Vagina (tissue), 2 donors: ENCODE data around the gene SPOP. TPM values are rescaled to one million over a fixed set of nuclear protein-coding genes. Genes with fewer than 3 reads are reported as not detected.

Experiments used
- DNase-seq, 2 donors: peaks; one replicate each; pipeline ENCODE4 v3.0.0-alpha.2; 2017; ENCODE audit errors: extremely low spot score in 2 of 2
- H3K27ac ChIP-seq: fragments of 200-600 bp; sonication (generic); one replicate; pipeline ENCODE4 v1.5.1; 2019
- H3K27me3 ChIP-seq: fragments of 200-600 bp; sonication (generic); one replicate; pipeline ENCODE4 v1.5.1; 2019
- H3K36me3 ChIP-seq, 2 donors: fragments of 200-600 bp; sonication (generic); one replicate each; pipeline ENCODE4 v1.5.1; 2017 to 2019
- H3K4me1 ChIP-seq: fragments of 200-600 bp; sonication (generic); one replicate; pipeline ENCODE4 v1.5.1; 2019
- H3K4me3 ChIP-seq, 2 donors: fragments of 200-600 bp; sonication (generic); 1 replicate in 1 of 2; 2 replicates in 1 of 2; pipeline ENCODE4 v1.5.1; 2016 to 2019
- H3K9me3 ChIP-seq: fragments of 200-600 bp; sonication (generic); one replicate; pipeline ENCODE4 v1.5.1; 2019
- POLR2A ChIP-seq, 2 donors: fragments of 450-650 bp; IDR thresholded peaks; one replicate each; pipeline ENCODE4 v1.6.1; 2017; ENCODE audit warnings: antibody characterized with exemption in 2 of 2, mild to moderate bottlenecking in 2 of 2, moderate library complexity in 2 of 2
- POLR2AphosphoS5 ChIP-seq, 2 donors: sonication (generic); formaldehyde crosslinking; IDR thresholded peaks; one replicate each; pipeline ENCODE4 v1.9.0; 2017; ENCODE audit warnings: antibody characterized with exemption in 2 of 2, mild to moderate bottlenecking in 2 of 2, low read depth in 1 of 2; ENCODE audit not compliant: insufficient read depth in 1 of 2
- intact Hi-C: fragments of 100-400 bp; cut with DNase I; formaldehyde crosslinking; loops from one replicate; pipeline ENCODE4 v1.15.1; 2023
- total RNA-seq: library from RNA; depleted of rRNA; stranded (reverse); fragments of >200 nt; gene quantifications from one replicate; pipeline ENCODE4 v1.2.3, GENCODE V29; 2016
- TF ChIP-seq, protein P1 (sequence below), 3 experiments: fragments of 450-650 bp in 2 of 3; fragments of 200-600 bp in 1 of 3; sonication (generic) in 1 of 3; IDR thresholded peaks; one replicate each; pipeline ENCODE4 v1.5.1; 2017 to 2019; ENCODE audit warnings: antibody characterized with exemption in 3 of 3, mild to moderate bottlenecking in 2 of 3, moderate library complexity in 2 of 3

The SPOP gene
- total RNA-seq, 1 donor from 2014 or later: 87.2 TPM

- H3K27me3 ChIP-seq: no peaks in the 10 kb centered on the region
- no peak overlapping the region for H3K4me3 ChIP-seq
- DNase-seq: no peak
- TF ChIP-seq POLR2AphosphoS5 (IDR thresholded peaks at IDR 0.05; ENCODE audit: insufficient read depth in 1 of 2, low read depth in 1 of 2) (no peak), POLR2A (IDR thresholded peaks at IDR 0.05) (no peak)
- TF ChIP-seq, protein P1, sequence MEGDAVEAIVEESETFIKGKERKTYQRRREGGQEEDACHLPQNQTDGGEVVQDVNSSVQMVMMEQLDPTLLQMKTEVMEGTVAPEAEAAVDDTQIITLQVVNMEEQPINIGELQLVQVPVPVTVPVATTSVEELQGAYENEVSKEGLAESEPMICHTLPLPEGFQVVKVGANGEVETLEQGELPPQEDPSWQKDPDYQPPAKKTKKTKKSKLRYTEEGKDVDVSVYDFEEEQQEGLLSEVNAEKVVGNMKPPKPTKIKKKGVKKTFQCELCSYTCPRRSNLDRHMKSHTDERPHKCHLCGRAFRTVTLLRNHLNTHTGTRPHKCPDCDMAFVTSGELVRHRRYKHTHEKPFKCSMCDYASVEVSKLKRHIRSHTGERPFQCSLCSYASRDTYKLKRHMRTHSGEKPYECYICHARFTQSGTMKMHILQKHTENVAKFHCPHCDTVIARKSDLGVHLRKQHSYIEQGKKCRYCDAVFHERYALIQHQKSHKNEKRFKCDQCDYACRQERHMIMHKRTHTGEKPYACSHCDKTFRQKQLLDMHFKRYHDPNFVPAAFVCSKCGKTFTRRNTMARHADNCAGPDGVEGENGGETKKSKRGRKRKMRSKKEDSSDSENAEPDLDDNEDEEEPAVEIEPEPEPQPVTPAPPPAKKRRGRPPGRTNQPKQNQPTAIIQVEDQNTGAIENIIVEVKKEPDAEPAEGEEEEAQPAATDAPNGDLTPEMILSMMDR (IDR thresholded peaks at IDR 0.05): no peak
- intact Hi-C loops: no loop called here
- H3K36me3 ChIP-seq: no peaks in the 10 kb centered on the region
- H3K9me3 ChIP-seq: no peaks in the 10 kb centered on the region
- H3K27ac ChIP-seq: no peak overlapping the region
- H3K4me1 ChIP-seq: peaks cover 37% of the 10 kb centered on the region
Observed at GRCh38 chr17:49580981-49581647, 96.8 kb downstream of the SPOP start.

DNA sequence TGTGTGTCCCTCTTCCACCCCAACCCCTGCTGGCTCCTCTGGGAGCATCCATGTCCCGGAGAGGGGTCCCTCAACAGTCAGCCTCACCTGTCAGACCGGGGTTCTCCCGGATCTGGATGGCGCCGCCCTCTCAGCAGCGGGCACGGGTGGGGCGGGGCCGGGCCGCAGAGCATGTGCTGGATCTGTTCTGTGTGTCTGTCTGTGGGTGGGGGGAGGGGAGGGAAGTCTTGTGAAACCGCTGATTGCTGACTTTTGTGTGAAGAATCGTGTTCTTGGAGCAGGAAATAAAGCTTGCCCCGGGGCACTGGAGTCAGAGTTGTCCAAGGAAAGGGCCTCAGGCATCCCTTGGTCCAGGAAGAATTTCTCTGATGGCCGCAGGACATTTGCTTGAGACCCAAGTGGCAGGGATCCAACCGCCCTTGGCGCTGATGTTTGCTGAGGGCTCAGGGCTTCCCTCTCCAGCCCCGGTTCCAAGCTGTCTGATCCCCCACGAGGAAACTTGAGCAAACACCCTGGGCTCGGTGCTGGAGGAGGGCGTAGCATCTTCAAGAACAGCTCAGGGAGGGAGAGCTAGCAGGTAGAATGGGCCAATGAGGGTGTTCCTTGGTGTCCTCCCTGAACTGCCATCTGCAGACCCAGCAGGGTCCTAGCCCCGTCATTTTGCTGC, 97.7 kb downstream of the SPOP start:
- intact Hi-C loops: no loop called here
- Histone ChIP-seq H3K4me1 (peaks cover 39% of the 10 kb centered on the region), H3K36me3 (no peaks in the 10 kb centered on the region), H3K9me3 (no peaks in the 10 kb centered on the region), H3K4me3 (no peak overlapping the region), H3K27ac (no peak overlapping the region), H3K27me3 (no peaks in the 10 kb centered on the region)
- DNase-seq: no peak
- TF ChIP-seq, protein P1 (IDR thresholded peaks at IDR 0.05): no peak
- TF ChIP-seq POLR2AphosphoS5 (IDR thresholded peaks at IDR 0.05; ENCODE audit: insufficient read depth in 1 of 2, low read depth in 1 of 2) (no peak), POLR2A (IDR thresholded peaks at IDR 0.05) (no peak)

DNA sequence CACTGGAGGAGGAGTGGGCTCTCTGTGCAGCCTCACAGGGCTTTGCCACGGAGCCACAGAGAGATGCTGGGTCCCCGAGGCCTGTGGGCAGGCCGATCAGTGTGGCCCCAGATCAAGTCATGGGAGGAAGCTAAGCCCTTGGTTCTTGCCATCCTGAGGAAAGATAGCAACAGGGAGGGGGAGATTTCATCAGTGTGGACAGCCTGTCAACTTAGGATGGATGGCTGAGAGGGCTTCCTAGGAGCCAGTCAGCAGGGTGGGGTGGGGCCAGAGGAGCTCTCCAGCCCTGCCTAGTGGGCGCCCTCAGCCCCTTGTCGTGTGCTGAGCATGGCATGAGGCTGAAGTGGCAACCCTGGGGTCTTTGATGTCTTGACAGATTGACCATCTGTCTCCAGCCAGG, 98.4 kb downstream of the SPOP start:
- Histone ChIP-seq H3K4me3 (no peak overlapping the region), H3K27me3 (no peaks in the 10 kb centered on the region), H3K27ac (no peak overlapping the region), H3K36me3 (no peaks in the 10 kb centered on the region), H3K4me1 (peaks cover 45% of the 10 kb centered on the region), H3K9me3 (no peaks in the 10 kb centered on the region)
- no peak for DNase-seq
- intact Hi-C loops: loop anchor here (10.0 kb wide), 1 partner anchor 275 kb away; no protein-coding TSS in a partner anchor
- no peak for TF ChIP-seq POLR2AphosphoS5 (IDR thresholded peaks at IDR 0.05; ENCODE audit: insufficient read depth in 1 of 2, low read depth in 1 of 2)
- no peak for TF ChIP-seq POLR2A (IDR thresholded peaks at IDR 0.05)
- TF ChIP-seq, protein P1 (IDR thresholded peaks at IDR 0.05): no peak

- Histone ChIP-seq H3K27me3 (no peaks in the 10 kb centered on the region), H3K9me3 (no peaks in the 10 kb centered on the region), H3K4me1 (peaks cover 49% of the 10 kb centered on the region), H3K4me3 (no peak overlapping the region), H3K27ac (no peak overlapping the region), H3K36me3 (no peaks in the 10 kb centered on the region)
- intact Hi-C loops: loop anchor here (10.0 kb wide), 1 partner anchor 276 kb away; no protein-coding TSS in a partner anchor
- TF ChIP-seq POLR2A (IDR thresholded peaks at IDR 0.05): no peak
- DNase-seq: no peak
Observed at GRCh38 chr17:49578952-49579500, 98.9 kb downstream of the SPOP start.

DNA sequence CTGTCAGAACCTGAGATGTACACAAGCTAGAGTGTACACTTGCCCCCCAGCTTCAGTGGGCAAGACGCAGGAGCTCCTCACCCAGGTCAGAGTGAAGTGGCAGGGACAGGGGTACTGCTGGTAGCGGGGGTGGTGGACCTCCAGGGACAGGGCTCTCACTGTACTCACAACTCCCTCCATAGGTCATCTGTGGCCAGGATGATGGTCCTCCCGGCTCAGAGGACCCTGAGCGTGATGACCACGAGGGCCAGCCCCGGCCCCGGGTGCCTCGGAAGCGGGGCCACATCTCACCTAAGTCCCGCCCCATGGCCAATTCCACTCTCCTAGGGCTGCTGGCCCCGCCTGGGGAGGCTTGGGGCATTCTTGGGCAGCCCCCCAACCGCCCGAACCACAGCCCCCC, 99.5 kb downstream of the SPOP start:
- H3K4me3 ChIP-seq: no peak overlapping the region
- DNase-seq: no peak
- no peaks in the 10 kb centered on the region for H3K9me3 ChIP-seq
- no peaks in the 10 kb centered on the region for H3K36me3 ChIP-seq
- intact Hi-C loops: loop anchor here (10.0 kb wide), 1 partner anchor 276 kb away; no protein-coding TSS in a partner anchor
- peak overlapping the region; percentile 90 for H3K27ac ChIP-seq
- TF ChIP-seq POLR2AphosphoS5 (IDR thresholded peaks at IDR 0.05; ENCODE audit: insufficient read depth in 1 of 2, low read depth in 1 of 2) (no peak), POLR2A (IDR thresholded peaks at IDR 0.05) (no peak)
- TF ChIP-seq, protein P1 (IDR thresholded peaks at IDR 0.05): no peak
- peaks cover 49% of the 10 kb centered on the region for H3K4me1 ChIP-seq
- no peaks in the 10 kb centered on the region for H3K27me3 ChIP-seq
